Measurements from ENCODE around the gene SLC5A10. TPM values are rescaled to one million over a fixed set of nuclear protein-coding genes. Genes with fewer than 3 reads are reported as not detected.

The SLC5A10 gene
- total RNA-seq: not detected

- 96 to 100% methylated on average over 2 to 14 of the region's 17 CpGs for WGBS, 2 donors
- no peaks in the 10 kb centered on the region for H3K4me1 ChIP-seq
- no peaks in the 10 kb centered on the region for H3K36me3 ChIP-seq
- H3K9me3 ChIP-seq: no peaks in the 10 kb centered on the region
- no peak for ATAC-seq (ENCODE audit: low FRiP score in 2 of 2)
- DNase-seq: no peak
- H3K27ac ChIP-seq: no peak within 1 kb of the TSS
- no peaks in the 10 kb centered on the region for H3K27me3 ChIP-seq
- H3K4me3 ChIP-seq: no peak within 1 kb of the TSS
- TF ChIP-seq POLR2AphosphoS5 (IDR thresholded peaks at IDR 0.05): no peak
- TF ChIP-seq CTCF (IDR thresholded peaks at IDR 0.05): no peak
- no peak for TF ChIP-seq POLR2A (IDR thresholded peaks at IDR 0.05)
- TF ChIP-seq EP300 (IDR thresholded peaks at IDR 0.05): no peak
Observed at GRCh38 chr17:18951941-18952842, at the start of gene SLC5A10. TSS of gene SLC5A10 (plus strand) at chr17:18952165. CDS start at chr17:18952206, 41 bp downstream.

- H3K36me3 ChIP-seq: peaks cover 0 to 39% (median 10%) of the 10 kb centered on the region in 4 donors
Observed at GRCh38 chr17:18904482-18904881, 47.5 kb upstream of the SLC5A10 start.

GRCh38 chr17:18905226-18905625 lies 46.7 kb upstream of the SLC5A10 start:
- Histone ChIP-seq H3K4me1 (peaks cover 0 to 11% (median 5%) of the 10 kb centered on the region in 4 donors), H3K27me3 (no peaks in the 10 kb centered on the region), H3K27ac (no peak overlapping the region), H3K4me3 (no peak overlapping the region), H3K36me3 (peaks cover 0 to 39% (median 10%) of the 10 kb centered on the region in 4 donors), H3K9me3 (no peaks in the 10 kb centered on the region)
- 78 to 93% methylated on average over 5 of the region's 5 CpGs for WGBS, 2 donors
- no peak for TF ChIP-seq POLR2AphosphoS5 (IDR thresholded peaks at IDR 0.05)
- DNase-seq (no peak), ATAC-seq (ENCODE audit: low FRiP score in 2 of 2) (no peak)

More at GRCh38 chr17:18904482-18904881, 47.5 kb upstream of the SLC5A10 start:
- ATAC-seq (ENCODE audit: low FRiP score in 2 of 2) (no peak), DNase-seq (no peak)
- Histone ChIP-seq H3K4me3 (no peak overlapping the region), H3K27ac (no peak overlapping the region), H3K27me3 (no peaks in the 10 kb centered on the region), H3K4me1 (peaks cover 0 to 11% (median 5%) of the 10 kb centered on the region in 4 donors), H3K9me3 (no peaks in the 10 kb centered on the region)
- 94 to 95% methylated on average over 5 of the region's 5 CpGs for whole genome bisulfite sequencing, 2 donors
- TF ChIP-seq POLR2A (IDR thresholded peaks at IDR 0.05): no peak
- TF ChIP-seq POLR2AphosphoS5 (IDR thresholded peaks at IDR 0.05): no peak
- TF ChIP-seq EP300 (IDR thresholded peaks at IDR 0.05): no peak
- no peak for TF ChIP-seq CTCF (IDR thresholded peaks at IDR 0.05)

- Histone ChIP-seq H3K36me3 (peaks cover 3 to 49% (median 27%) of the 10 kb centered on the region in 4 donors), H3K27ac (no peak overlapping the region), H3K4me1 (no peaks in the 10 kb centered on the region), H3K27me3 (no peaks in the 10 kb centered on the region), H3K4me3 (no peak overlapping the region), H3K9me3 (no peaks in the 10 kb centered on the region)
- no peak for TF ChIP-seq POLR2A (IDR thresholded peaks at IDR 0.05)
- no peak for TF ChIP-seq CTCF (IDR thresholded peaks at IDR 0.05)
- no peak for TF ChIP-seq POLR2AphosphoS5 (IDR thresholded peaks at IDR 0.05)
- no peak for TF ChIP-seq EP300 (IDR thresholded peaks at IDR 0.05)
- 92 to 94% methylated on average over 5 of the region's 5 CpGs for WGBS, 2 donors
- DNase-seq (no peak), ATAC-seq (ENCODE audit: low FRiP score in 2 of 2) (no peak)
Observed at GRCh38 chr17:18910326-18910725, 41.6 kb upstream of the SLC5A10 start.

GRCh38 chr17:18910881-18911280 lies 41.1 kb upstream of the SLC5A10 start:
- Histone ChIP-seq H3K4me1 (no peaks in the 10 kb centered on the region), H3K27ac (no peak overlapping the region), H3K27me3 (no peaks in the 10 kb centered on the region), H3K36me3 (peaks cover 3 to 54% (median 29%) of the 10 kb centered on the region in 4 donors), H3K9me3 (no peaks in the 10 kb centered on the region), H3K4me3 (no peak overlapping the region)
- WGBS, 2 donors: 97 to 98% methylated on average over 6 of the region's 6 CpGs
- TF ChIP-seq POLR2A (IDR thresholded peaks at IDR 0.05): no peak
- ATAC-seq (ENCODE audit: low FRiP score in 2 of 2) (no peak), DNase-seq (no peak)
